HL-60 (cell line): ENCODE results near the gene VWA1.
"Not testable (repeated sequence)": the region's sequence is repeated elsewhere in the genome, so short reads cannot be mapped to it uniquely, and the experiment has no call there.

Experiments
- DNase-seq, 2 experiments: peaks; one replicate each; pipeline ENCODE4 v3.0.0-alpha.2; 2010 to 2020; ENCODE audit warnings: low read depth in 1 of 2, low spot score in 1 of 2
- H3K27ac ChIP-seq: fragments of 250-450 bp; sonication (Bioruptor Pico); replicated peaks from 2 replicates; pipeline ENCODE4 v1.5.1; 2020; ENCODE audit warnings: mild to moderate bottlenecking, moderate library complexity
- H3K27me3 ChIP-seq: fragments of 250-450 bp; sonication (Bioruptor Pico); 2 replicates; pipeline ENCODE4 v1.5.1; 2021; ENCODE audit warnings: mild to moderate bottlenecking, moderate library complexity; ENCODE audit not compliant: insufficient read depth, poor library complexity, severe bottlenecking
- H3K4me3 ChIP-seq: replicated peaks from 2 replicates; pipeline ENCODE4 v1.5.1; 2011; ENCODE audit warnings: mild to moderate bottlenecking, control low read depth, low read length; ENCODE audit not compliant: insufficient read depth
- CTCF ChIP-seq: IDR thresholded peaks from one replicate; pipeline ENCODE4 v1.5.1; 2011; ENCODE audit warnings: low read length, control low read depth, inconsistent platforms; ENCODE audit not compliant: insufficient read depth
- GABPA ChIP-seq: IDR thresholded peaks from 2 replicates; pipeline ENCODE4 v1.6.1; 2012; ENCODE audit warnings: low read depth
- POLR2AphosphoS5 ChIP-seq: IDR thresholded peaks from 2 replicates; pipeline ENCODE4 v1.6.1; 2012; ENCODE audit warnings: low read depth
- SPI1 ChIP-seq: IDR thresholded peaks from 2 replicates; pipeline ENCODE4 v1.6.1; 2012; ENCODE audit warnings: low read depth, mild to moderate bottlenecking, borderline replicate concordance
- TF ChIP-seq, protein P1 (sequence below): IDR thresholded peaks from 2 replicates; pipeline ENCODE4 v1.6.1; 2012; ENCODE audit warnings: low read depth; ENCODE audit not compliant: insufficient replicate concordance

VWA1 gene

GRCh38 chr1:1472053-1472876 lies 36.8 kb downstream of the VWA1 start:
- not testable (repeated sequence) for H3K27me3 ChIP-seq, DNase-seq
- Histone ChIP-seq H3K27ac (peak overlapping the region; percentile 86), H3K4me3 (peak overlapping the region; percentile 82)

DNA sequence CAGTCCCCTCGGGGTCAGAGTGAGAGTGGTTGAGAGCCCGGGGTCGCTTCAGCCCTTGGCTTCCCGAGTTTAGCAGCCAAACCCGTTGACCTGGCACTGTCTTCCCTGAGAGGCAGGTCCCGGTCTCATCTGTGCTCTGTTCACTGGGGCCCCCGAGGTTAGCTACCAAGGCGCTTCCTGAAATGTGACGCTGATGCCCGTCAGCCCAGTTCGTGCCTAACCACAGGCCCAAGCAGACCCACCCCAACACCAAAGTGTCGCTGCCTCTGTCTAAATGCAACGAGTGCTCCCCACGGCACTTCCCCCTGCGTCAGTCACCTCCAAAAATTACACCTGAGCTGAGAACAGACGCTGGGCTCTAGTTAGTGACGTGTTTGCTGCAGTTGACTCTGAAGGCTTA lies 40.5 kb downstream of the VWA1 start:
- H3K27ac ChIP-seq, DNase-seq, H3K27me3 ChIP-seq, H3K4me3 ChIP-seq: not testable (repeated sequence)

- H3K27ac ChIP-seq: no peak overlapping the region
- TF ChIP-seq POLR2AphosphoS5 (no peak), GABPA (no peak), CTCF (no peak), SPI1 (no peak)
- TF ChIP-seq, protein P1, sequence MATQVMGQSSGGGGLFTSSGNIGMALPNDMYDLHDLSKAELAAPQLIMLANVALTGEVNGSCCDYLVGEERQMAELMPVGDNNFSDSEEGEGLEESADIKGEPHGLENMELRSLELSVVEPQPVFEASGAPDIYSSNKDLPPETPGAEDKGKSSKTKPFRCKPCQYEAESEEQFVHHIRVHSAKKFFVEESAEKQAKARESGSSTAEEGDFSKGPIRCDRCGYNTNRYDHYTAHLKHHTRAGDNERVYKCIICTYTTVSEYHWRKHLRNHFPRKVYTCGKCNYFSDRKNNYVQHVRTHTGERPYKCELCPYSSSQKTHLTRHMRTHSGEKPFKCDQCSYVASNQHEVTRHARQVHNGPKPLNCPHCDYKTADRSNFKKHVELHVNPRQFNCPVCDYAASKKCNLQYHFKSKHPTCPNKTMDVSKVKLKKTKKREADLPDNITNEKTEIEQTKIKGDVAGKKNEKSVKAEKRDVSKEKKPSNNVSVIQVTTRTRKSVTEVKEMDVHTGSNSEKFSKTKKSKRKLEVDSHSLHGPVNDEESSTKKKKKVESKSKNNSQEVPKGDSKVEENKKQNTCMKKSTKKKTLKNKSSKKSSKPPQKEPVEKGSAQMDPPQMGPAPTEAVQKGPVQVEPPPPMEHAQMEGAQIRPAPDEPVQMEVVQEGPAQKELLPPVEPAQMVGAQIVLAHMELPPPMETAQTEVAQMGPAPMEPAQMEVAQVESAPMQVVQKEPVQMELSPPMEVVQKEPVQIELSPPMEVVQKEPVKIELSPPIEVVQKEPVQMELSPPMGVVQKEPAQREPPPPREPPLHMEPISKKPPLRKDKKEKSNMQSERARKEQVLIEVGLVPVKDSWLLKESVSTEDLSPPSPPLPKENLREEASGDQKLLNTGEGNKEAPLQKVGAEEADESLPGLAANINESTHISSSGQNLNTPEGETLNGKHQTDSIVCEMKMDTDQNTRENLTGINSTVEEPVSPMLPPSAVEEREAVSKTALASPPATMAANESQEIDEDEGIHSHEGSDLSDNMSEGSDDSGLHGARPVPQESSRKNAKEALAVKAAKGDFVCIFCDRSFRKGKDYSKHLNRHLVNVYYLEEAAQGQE: no peak
- DNase-seq: no peak
- H3K4me3 ChIP-seq: no peak overlapping the region
- no peaks in the 10 kb centered on the region for H3K27me3 ChIP-seq
These were observed 41.7 kb downstream of the VWA1 start for GRCh38 chr1:1477206-1477605.

GRCh38 chr1:1479547-1480487 lies 44.3 kb downstream of the VWA1 start:
- Histone ChIP-seq H3K4me3 (no peak overlapping the region), H3K27me3 (no peaks in the 10 kb centered on the region), H3K27ac (no peak overlapping the region)
- DNase-seq: no peak
- TF ChIP-seq, protein P1: no peak
- TF ChIP-seq CTCF: no peak
- TF ChIP-seq GABPA: no peak
- TF ChIP-seq POLR2AphosphoS5: no peak; the same call in 1 of the 2 replicates

GRCh38 chr1:1480488-1480867 lies 45.0 kb downstream of the VWA1 start:
- not testable (repeated sequence) for DNase-seq, H3K27ac ChIP-seq, H3K27me3 ChIP-seq

DNA sequence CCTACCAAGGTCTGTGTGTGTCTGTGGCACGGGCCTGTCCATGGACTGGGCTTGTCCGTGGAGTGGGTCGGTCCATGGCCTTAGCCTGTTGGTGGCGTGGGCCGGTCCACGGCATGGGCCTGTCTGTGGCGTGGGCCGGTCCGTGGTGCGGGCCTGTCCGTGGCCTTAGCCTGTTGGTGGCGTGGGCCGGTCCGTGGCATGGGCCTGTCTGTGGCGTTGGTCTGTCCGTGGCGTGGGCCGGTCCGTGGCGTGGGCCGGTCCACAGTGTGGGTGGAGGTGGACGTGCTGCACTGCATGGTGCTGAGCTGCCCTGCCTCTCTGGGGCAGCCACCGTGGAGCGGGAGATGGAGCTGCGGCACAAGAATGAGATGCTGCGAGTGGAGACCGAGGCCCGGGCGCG lies 46.3 kb downstream of the VWA1 start:
- not testable (repeated sequence) for H3K27me3 ChIP-seq, H3K4me3 ChIP-seq, H3K27ac ChIP-seq, DNase-seq

More at GRCh38 chr1:1480488-1480867, 45.0 kb downstream of the VWA1 start:
- H3K4me3 ChIP-seq: not testable (repeated sequence)
